Measurements from ENCODE around the gene ZNF605. TPM values are rescaled to one million over a fixed set of nuclear protein-coding genes. Genes with fewer than 3 reads are reported as not detected.

ZNF605 gene
- total and polyA plus RNA-seq, 10 of the 15 experiments (the other 5 are each of a cell fraction or from before 2014, with no cell fraction given) = 0.95 to 4.8 (median 2.5) TPM

GRCh38 chr12:132948146-132949066 is 7.7 kb downstream of the ZNF605 start:
- RAD21 ChIA-PET (ENCODE audit: unreplicated experiment) = no interaction called here
- 96% methylated on average over 29 of the region's 29 CpGs for WGBS (ENCODE audit: insufficient coverage, insufficient replicate concordance, low lambda C conversion rate, missing lambda C conversion rate)
- CTCF ChIA-PET = no interaction called here
- Histone ChIP-seq H2AFZ (ENCODE audit: control insufficient read depth, low read depth, low read length) (no peak overlapping the region), H3K9me3 (replicated peaks; ENCODE audit: control insufficient read depth, insufficient read depth, low read length) (peaks cover 55% of the 10 kb centered on the region), H3K4me3 (no peak overlapping the region), H3K4me2 (ENCODE audit: control insufficient read depth, insufficient read depth) (no peak overlapping the region), H3K9ac (ENCODE audit: control insufficient read depth, insufficient read depth, low read length) (no peak overlapping the region), H4K20me1 (ENCODE audit: control insufficient read depth, insufficient read depth) (no peaks in the 10 kb centered on the region), H3K27ac (ENCODE audit: control insufficient read depth, insufficient read depth) (no peak overlapping the region), H3K36me3 (ENCODE audit: control insufficient read depth in 2 of 2, insufficient read depth in 2 of 2, low read length in 1 of 2) (peaks cover 0 to 7% of the 10 kb centered on the region in 2 experiments; a peak in 2 of 4 replicates), H3K27me3 (replicated peaks in 1 of 2; ENCODE audit: control insufficient read depth in 2 of 2, insufficient read depth in 2 of 2, low read length in 1 of 2) (no peaks in the 10 kb centered on the region), H3K4me1 (ENCODE audit: control insufficient read depth, insufficient read depth, low read length) (no peaks in the 10 kb centered on the region), H3K79me2 (ENCODE audit: control insufficient read depth, insufficient read depth, low read length) (no peaks in the 10 kb centered on the region; the same call in 1 of the 2 replicates)
- intact Hi-C loops (cut with micrococcal nuclease; ENCODE audit: unreplicated experiment) = no loop called here
- BruUV-seq (replicated peaks) = no TSS peak
- SMC1A ChIA-PET (ENCODE audit: uncharacterized antibody, unreplicated experiment) = no interaction called here
- TF ChIP-seq EP300 (IDR thresholded peaks at IDR 0.05; ENCODE audit: borderline replicate concordance in 1 of 2, control insufficient read depth in 1 of 2, low read depth in 2 of 2, low read length in 2 of 2) (no peak), TAF1 (IDR thresholded peaks at IDR 0.05; ENCODE audit: borderline replicate concordance, low read depth, low read length) (no peak), ZNF24 (IDR thresholded peaks at IDR 0.05) (no peak), SMC3 (IDR thresholded peaks at IDR 0.05; ENCODE audit: borderline replicate concordance, low read length) (no peak), CHD1 (IDR thresholded peaks at IDR 0.05; ENCODE audit: low read depth, low read length) (no peak), PML (IDR thresholded peaks at IDR 0.05; ENCODE audit: low read length) (no peak), HDAC2 (IDR thresholded peaks at IDR 0.05) (no peak)
- TF ChIP-seq, protein P1, sequence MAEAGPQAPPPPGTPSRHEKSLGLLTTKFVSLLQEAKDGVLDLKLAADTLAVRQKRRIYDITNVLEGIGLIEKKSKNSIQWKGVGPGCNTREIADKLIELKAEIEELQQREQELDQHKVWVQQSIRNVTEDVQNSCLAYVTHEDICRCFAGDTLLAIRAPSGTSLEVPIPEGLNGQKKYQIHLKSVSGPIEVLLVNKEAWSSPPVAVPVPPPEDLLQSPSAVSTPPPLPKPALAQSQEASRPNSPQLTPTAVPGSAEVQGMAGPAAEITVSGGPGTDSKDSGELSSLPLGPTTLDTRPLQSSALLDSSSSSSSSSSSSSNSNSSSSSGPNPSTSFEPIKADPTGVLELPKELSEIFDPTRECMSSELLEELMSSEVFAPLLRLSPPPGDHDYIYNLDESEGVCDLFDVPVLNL (IDR thresholded peaks at IDR 0.05; ENCODE audit: low read depth, low read length) = no peak
- in situ Hi-C loops (cut with MboI) = no loop called here
- DNase-seq (ENCODE audit: low read depth, low spot score) (no peak), FAIRE-seq (no peak), ATAC-seq (no peak)
- POLR2A ChIA-PET = no interaction called here

All from GM12878 (cell line).